WERI-Rb-1 (cell line): Measurements from ENCODE around the gene ATG3.

Source experiments
- DNase-seq: peaks from one replicate; pipeline ENCODE4 v3.0.0-alpha.2; 2020
- H3K27ac ChIP-seq: fragments of 250-450 bp; sonication (Bioruptor Pico); 2 replicates; pipeline ENCODE4 v1.5.1; 2020; ENCODE audit warnings: mild to moderate bottlenecking, moderate library complexity
- H3K27me3 ChIP-seq: fragments of 250-450 bp; sonication (Bioruptor Pico); 2 replicates; pipeline ENCODE4 v1.5.1; 2021; ENCODE audit warnings: mild to moderate bottlenecking, low read depth, moderate library complexity; ENCODE audit not compliant: insufficient read depth, severe bottlenecking
- H3K36me3 ChIP-seq: fragments of 250-450 bp; sonication (Bioruptor Pico); 2 replicates; pipeline ENCODE4 v1.5.1; 2020; ENCODE audit warnings: mild to moderate bottlenecking, moderate library complexity
- H3K4me3 ChIP-seq: 2 replicates; pipeline ENCODE4 v1.5.1; 2011; ENCODE audit warnings: low read depth, mild to moderate bottlenecking, control low read depth, low read length
- H3K9me3 ChIP-seq: fragments of 250-450 bp; sonication (Bioruptor Pico); 2 replicates; pipeline ENCODE4 v1.5.1; 2021; ENCODE audit warnings: mild to moderate bottlenecking, moderate library complexity; ENCODE audit not compliant: severe bottlenecking
- CTCF ChIP-seq: IDR thresholded peaks from 2 replicates; pipeline ENCODE4 v1.5.1; 2011; ENCODE audit warnings: low read depth, mild to moderate bottlenecking, control low read depth, inconsistent platforms, low read length

ATG3 gene

GRCh38 chr3:112585782-112586181 lies 24.0 kb upstream of the ATG3 start:
- no peak for DNase-seq
- Histone ChIP-seq H3K4me3 (no peak overlapping the region), H3K36me3 (peaks cover 20% of the 10 kb centered on the region), H3K9me3 (no peaks in the 10 kb centered on the region), H3K27ac (no peak overlapping the region), H3K27me3 (no peaks in the 10 kb centered on the region)
- TF ChIP-seq CTCF = no peak

- no peak for DNase-seq
- Histone ChIP-seq H3K36me3 (peaks cover 20% of the 10 kb centered on the region), H3K27me3 (no peaks in the 10 kb centered on the region), H3K4me3 (no peak overlapping the region), H3K27ac (no peak overlapping the region), H3K9me3 (no peaks in the 10 kb centered on the region)
- no peak for TF ChIP-seq CTCF
Observed at GRCh38 chr3:112583105-112583504, 21.3 kb upstream of the ATG3 start.

- no peak overlapping the region for H3K4me3 ChIP-seq
- H3K9me3 ChIP-seq = no peaks in the 10 kb centered on the region
- H3K27me3 ChIP-seq = no peaks in the 10 kb centered on the region
- peak; percentile 9 for DNase-seq
- peaks cover 17% of the 10 kb centered on the region for H3K36me3 ChIP-seq
- H3K27ac ChIP-seq = no peak overlapping the region
- peak; percentile 32 for TF ChIP-seq CTCF
Observed at GRCh38 chr3:112582244-112582874, 20.6 kb upstream of the ATG3 start.

GRCh38 chr3:112579697-112580096 lies 17.9 kb upstream of the ATG3 start:
- H3K9me3 ChIP-seq = no peaks in the 10 kb centered on the region
- TF ChIP-seq CTCF = no peak
- no peak overlapping the region for H3K4me3 ChIP-seq
- no peak for DNase-seq
- H3K27me3 ChIP-seq = no peaks in the 10 kb centered on the region
- H3K27ac ChIP-seq = no peak overlapping the region
- peaks cover 20% of the 10 kb centered on the region for H3K36me3 ChIP-seq

- no peak for TF ChIP-seq CTCF
- Histone ChIP-seq H3K27me3 (no peaks in the 10 kb centered on the region), H3K27ac (no peak overlapping the region), H3K36me3 (peaks cover 19% of the 10 kb centered on the region), H3K4me3 (no peak overlapping the region), H3K9me3 (no peaks in the 10 kb centered on the region)
- DNase-seq = no peak
Observed at GRCh38 chr3:112579232-112579631, 17.5 kb upstream of the ATG3 start.

GRCh38 chr3:112572701-112573100 lies 10.9 kb upstream of the ATG3 start:
- Histone ChIP-seq H3K27me3 (no peaks in the 10 kb centered on the region), H3K9me3 (no peaks in the 10 kb centered on the region), H3K27ac (no peak overlapping the region), H3K36me3 (peaks cover 29% of the 10 kb centered on the region), H3K4me3 (no peak overlapping the region)
- no peak for TF ChIP-seq CTCF
- DNase-seq = no peak
